ENCODE data around the gene DLD.
"Not testable (repeated sequence)": the region's sequence is repeated elsewhere in the genome, so short reads cannot be mapped to it uniquely, and the experiment has no call there.

DLD gene

DNA sequence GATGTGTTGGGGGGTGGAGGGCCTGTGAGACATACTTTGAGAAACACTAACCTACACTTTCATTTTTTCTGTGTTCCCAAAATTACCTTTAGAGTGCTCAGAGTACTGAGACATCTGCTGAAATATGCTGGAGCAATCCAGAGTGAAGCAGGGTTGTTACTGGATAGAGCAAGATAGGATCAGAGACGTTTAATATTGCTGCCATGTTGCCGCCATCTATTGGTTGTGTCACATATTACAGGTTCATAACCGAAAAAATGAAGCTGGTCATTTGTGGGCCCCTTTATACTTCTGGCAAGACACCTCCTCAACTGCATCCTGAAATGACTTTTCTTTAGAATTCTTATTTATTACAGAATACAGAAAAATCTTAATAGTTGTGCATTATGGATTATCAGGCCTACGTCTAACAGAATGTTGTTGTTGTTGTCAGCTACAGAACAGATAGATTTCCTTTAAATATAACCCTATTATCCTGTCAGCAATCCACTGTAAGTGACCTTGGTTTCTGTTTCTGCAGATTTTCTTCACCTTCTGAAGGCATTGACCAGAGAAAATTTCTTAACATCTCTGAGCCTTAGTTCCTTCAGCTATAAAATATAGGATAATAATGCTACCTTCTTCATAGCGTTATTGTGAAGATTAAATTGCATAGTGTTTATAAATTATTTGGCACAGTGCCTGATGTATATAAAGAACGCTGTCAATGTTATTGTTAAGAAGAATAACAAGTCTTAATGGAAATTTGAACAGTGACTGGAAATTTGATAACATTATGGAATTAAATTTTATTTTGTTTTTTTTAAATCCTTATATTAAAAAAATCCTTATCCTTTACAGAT, 16.2 kb upstream of the DLD start:
- no peak for DNase-seq

DNA sequence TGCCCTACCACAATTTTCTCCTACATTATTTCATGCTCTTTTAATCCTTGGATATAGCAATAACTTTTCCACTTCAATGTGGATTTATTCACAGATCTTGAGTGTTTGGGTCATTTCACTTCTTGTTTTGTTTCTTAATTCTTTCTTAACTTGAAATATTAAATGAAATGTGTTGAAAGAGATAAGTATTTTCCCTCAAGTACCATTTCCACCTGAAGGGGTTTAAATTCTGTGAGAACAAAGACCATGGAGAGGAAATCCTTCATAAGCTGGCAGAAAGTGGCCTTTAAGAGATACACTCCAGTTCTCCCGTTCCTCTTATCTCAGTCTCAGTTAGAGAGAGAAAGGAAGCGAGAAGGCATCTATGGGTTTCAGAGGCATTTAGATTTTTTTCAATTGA, 14.1 kb upstream of the DLD start:
- no peak for DNase-seq

DNA sequence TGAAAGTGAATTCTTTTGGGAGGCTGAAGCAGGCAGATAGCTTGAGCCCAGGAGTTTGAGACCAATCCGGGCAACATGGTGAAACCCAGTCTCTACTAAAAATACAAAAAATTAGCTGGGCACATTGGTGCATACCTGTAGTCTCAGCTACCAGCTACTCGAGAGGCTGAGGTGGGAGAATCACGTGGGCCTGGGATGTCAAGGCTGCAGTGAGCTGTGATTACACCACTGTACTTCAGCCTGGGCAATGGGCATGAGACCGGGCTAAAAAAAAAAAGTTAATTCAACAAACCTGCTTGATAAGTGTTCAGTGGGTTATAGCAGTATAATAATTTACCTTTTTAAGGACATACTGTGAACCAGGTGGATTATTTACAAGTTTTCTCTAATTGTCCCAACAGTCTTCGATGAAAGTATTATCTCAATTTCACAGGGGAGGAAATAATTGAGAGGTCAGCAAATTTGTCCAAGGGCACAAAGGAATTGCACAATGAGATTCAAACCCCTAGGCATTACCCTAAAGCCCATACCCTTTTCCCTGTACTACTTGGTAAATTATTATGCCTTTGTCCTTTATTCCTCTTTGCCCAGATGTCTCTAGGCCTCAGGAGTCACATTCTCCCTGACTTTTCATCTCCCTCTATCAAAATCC, 13.1 kb upstream of the DLD start:
- DNase-seq: no peak

DNA sequence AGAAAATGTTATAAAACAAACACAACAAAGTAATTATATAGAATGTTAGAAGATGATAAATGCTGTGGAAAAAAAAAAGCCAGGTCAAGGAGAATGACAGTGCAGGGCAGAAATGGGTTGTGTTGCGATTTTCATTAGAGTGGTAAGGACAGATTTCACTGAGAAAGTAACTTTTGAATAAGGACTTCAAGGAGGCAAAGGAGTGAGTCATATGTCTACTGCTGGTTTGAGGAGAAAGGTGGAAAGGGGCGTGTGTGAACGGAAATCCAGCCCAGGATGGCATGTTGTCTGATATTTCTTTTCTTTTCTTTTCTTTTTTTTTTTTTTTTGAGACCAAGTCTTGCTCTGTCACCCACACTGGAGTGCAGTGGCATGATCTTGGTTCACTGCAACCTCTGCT, 12.3 kb upstream of the DLD start:
- DNase-seq: no peak

DNA sequence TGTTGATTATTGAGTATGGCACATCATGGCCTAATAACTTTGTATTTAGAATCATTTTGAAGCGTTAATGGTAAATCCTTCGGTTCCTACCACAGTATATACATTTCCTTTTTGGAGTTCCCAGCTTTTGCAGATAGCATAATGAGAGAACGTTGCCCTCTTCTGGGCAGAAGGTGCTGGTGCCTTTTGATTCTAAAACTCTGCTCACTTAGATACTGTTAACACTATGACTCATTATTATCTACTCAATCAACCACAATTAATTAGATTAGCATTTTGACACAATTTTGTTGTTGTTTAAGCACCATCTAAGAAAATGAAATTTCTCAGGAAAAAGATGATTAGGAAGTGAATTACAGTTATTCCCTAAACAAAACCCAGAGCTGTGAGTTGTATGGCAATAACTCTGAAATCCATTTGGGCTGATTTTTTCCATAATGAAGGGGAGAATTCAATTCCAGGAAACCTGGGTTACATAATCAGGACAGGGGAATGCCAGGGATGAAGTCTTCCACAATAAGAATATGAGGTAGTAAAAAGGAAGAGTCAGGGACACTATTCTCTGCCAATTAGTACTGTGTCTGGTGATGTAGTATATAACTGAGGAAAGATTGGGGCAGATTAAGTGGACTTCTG, 11.5 kb upstream of the DLD start:
- no peak for DNase-seq

DNA sequence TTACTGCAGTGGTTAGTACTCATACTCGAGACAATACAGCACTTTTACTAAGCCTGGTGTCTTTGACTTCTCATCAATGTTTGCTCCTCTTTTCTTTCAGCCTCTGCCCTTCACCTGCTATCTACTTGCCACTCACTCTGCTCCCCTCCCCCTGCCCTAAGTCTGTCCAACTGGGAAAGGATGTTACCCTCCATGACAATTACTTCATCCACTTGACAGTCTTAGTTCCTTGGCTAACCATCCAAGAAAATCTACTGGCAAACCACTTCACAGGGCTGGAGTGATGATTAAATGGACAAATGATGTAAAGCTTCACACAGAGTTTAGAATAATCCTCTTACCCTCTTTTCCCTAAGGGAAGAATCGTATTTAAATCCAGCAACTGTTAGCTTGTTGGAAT, 8.2 kb upstream of the DLD start:
- no peak for DNase-seq

DNA sequence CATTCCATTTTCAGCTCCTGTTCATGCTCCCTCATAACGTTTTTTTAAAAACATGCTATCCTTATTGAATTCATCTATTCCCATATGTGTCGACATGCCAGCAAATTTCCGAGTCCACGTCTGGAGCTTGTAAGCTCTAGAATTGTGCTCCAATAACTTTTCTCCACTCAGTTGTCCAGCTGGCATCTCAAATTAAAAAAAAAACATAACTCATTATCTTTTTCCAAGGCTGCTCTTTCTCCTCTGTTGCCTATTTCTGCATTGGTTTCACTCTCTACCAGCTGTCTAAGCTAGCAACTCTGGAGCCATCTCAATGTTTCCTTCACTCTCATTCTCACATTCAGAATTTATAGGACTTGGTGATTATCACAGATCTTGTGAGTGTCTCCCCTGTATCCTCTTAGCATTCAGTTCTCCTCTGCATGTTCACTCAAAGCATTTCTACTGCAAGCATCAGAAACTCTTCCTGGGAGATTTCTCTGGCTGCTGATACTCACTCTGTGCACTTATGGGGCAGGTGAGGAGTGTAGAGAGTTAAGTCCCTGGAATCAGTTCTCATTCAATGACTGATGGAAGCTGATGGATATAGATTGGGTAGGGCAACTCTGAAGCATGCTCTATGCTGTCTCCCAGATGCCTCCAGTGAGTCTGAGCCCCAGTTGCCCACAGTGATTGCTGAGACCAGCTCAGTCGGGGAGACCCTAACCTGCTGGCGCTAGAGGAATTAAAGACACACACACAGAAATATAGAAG, 6.7 kb upstream of the DLD start:
- DNase-seq: no peak

DNA sequence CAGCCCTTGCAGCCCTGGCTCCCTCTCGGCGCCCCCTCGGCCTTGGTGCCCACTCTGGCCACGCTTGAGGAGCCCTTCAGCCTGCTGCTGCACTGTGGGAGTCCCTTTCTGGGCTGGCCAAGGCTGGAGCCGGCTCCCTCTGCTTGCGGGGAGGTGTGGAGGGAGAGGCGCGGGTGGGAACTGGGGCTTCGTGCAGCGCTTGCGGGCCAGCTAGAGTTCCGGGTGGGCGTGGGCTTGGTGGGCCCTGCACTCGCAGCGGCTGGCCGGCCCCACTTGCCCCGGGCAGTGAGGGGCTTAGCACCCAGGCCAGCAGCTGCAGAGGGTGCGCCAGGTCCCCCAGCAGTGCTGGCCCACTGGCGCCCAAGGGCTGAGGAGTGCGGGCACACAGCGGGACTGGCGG, 3.2 kb upstream of the DLD start:
- not testable (repeated sequence) for DNase-seq

DNA sequence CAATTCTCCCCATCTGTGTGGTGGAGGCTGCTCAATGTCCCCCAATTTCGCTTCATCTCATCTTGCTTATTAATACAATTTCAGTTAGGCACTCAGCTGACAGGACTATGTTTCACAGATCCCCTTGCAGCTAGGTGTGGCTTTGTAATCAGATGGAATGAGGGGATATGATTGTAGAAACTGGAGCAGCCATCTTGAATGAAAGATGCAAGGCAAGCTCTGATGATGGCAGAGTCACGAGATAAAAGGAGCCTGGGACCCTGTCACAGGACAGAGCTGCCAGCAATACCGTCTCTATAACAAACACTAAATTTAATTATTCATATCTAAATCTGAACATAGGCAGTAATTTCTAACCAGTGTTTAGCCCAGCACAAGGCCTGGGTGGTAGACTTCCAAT, 991 bp upstream of the DLD start:
- no peak for DNase-seq

DNA sequence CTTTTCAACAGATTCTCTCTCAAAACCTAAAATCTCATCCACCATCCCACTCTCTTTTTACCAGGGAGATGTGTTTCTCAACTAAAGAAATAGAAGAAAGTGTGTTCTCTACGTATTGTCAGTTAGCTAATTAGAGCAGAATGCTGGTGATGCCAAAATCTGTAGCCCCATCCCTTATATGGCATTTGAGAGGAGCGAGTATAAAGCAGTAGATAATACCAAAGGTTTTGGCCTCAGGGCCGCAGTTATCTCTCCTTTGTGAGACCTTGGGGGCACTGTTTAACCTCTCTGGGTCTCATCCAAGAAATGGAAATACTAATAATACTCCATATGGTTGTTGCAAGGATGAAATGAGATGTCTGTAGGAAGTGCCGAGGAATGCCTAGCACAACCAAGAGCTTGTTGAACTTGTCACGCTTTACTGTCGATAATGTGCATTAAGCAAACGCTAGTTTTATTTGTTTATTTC, 456 bp upstream of the DLD start:
- no peak for DNase-seq

DNA sequence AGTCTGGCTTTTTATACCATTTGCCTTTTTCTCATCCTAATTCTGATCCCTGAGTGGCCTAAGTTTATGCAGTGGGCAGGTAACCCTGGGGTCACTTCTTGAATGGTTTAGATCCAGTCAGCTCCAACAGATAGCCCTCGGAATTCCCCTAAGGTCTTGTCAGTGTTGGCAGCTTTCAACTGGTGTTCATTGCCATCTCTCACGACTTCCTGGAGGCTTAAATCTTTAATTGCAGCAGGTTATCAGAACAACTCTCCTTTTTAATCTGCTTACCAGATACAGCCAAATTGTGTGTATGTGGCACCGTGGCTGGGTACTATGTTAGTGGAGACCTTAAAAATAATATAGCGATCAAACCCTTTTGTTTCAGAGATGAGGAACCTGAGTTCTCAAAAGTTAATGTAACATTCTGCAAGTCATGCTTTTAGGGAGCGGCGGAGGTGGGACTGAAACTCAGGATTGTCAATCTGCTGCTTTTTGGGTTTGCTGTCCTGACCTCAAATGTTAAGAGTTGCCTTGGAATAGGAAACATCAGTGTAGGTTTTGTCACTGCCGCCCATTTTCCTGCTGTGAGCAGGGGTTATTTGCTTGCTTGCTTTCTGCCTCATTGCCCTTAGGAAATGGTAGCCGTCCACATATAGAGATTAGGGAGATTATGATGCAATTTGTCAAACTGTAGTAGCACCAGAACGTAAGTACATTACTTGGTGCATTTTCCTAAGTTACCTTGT, 818 bp downstream of the DLD start:
- DNase-seq: no peak

DNA sequence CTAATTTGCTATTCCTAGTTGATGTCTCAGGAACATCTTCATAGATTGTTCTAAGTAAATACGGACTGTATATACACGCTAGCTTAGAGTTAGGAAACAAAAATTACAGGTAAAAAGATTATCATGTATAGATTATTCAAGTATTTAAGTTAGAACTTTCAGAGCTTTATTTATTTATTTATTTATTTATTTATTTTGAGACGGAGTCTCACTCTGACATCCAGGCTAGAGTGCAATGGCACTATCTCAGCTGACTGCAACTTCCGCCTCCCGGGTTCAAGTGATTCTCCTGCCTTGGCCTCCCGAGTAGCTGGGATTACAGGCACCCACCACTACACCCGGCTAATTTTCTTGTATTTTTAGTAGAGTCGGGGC, 1.4 kb downstream of the DLD start:
- DNase-seq: not testable (repeated sequence)

DNA sequence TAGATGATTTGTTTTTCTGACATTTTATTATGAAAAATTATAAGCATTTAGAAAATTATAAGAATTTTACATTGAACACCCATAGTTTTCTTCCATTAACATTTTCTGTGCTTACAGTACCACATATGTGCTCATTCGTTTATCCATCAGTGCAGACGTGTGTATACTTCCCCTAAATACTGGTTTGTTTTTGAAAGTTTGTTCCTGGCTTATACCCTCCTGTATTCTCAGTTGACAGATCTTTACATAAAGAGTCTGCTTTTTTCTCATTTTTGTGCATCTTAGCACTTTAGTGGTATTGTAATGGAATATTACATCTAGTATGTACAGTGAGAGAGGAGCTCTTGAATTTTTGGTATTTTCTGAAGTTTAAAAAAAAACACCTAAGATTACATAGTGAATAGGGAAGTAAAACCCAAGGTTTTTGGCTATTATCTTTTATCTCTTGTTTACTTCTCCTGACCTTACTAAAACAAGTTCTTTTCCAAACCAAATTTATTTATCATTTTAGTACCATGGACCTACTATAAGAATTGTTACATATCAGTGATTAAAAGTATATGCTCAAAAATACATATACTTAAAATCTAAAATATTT, 8.1 kb downstream of the DLD start:
- DNase-seq: no peak

DNA sequence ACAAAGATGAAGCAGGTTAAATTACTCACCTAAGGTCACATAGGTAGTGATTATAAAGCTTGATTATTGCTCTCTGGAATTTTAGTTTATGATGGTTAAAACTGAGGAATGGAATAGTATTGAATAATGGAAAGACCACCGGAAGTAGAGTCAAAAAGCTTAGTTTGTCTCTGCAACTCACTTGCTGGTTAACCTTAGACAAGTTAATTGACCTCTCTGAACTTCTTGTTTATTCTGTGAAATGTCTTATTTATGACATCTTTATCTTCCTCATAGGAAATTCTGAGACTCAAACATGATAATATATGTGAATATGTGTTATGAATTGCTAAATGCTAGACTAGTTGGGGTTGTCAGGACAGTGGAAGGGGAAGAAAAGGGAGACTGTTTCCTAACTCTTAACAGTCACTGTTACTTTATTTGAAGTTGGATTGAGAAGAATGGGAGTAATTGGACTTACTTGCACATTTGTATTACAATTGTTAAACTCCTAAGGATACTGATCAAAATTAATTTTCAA, 9.6 kb downstream of the DLD start:
- DNase-seq: no peak

DNA sequence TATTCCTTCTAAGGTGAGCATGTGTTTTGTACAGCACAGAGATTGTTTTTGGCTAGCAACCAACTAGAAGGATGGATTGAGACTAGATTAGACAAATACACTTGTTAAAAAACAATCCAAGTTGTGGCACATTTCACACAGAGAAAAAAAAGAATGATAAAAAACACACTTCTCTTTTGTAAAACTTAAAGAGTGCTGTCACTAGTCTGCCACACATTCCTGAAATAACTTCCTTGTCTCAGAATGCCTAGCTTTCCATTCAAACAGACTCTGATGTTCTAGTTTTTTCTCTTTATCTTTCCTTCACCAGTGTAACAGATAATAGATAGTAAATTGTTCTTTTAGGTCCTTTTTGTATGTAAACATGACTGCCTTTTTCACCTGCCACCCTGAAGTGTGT, 11.4 kb downstream of the DLD start:
- DNase-seq: no peak

DNA sequence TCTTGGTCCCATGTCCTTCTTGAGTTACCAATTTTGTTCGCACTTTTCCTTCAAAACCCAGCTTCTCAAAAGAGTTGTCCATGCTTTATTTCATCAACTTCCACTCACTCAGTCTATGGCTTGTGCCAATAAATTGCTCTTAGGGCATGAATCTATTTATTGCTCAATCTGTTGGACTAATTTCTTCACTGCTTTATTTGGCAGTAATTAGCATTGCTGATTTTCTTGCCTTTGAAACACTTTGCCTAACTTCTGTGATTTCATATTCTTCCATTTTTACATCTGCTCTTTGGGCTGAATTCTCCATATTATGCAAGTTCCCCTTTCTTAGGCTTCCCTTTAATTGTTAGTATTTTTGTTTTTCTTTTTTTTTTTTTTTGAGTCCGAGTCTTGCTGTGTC, 16.8 kb downstream of the DLD start:
- no peak for DNase-seq

DNA sequence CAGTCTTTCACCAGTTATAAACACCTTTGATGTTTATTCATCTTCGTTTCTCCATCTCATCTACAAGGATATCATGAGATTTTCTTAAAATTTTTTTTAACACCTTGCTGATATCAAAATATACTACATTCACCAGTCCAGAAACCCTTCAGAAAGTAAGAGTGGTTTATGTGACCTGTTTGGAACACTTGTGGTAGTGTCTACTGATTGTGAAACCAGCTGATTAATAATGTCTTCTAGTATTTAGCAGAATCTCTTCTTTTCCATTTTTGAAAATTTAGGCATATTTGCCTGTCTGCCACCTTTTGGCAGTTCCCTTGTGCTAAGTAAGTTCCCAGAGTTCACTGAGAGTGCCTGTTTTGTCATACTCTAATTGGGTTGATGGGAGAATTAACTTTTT, 18.5 kb downstream of the DLD start:
- no peak for DNase-seq

DNA sequence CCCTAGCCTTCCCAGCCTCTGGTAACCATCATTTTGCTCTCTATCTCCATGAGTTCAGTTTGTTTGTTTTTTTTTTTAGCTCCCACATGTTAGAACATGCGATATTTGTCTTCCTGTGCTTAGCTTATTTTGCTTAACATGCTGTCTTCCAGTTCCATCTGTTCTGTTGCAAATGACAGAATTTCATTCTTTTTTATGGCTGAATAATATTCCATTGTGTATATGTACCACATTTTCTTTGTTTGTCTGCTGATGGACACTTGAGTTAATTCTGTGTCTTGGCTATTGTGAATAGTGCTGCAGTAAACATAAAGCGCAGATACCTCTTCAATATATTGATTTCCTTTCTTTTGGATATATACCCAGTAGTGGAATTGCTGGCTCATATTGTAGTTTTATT, 21.0 kb downstream of the DLD start:
- DNase-seq: no peak

DNA sequence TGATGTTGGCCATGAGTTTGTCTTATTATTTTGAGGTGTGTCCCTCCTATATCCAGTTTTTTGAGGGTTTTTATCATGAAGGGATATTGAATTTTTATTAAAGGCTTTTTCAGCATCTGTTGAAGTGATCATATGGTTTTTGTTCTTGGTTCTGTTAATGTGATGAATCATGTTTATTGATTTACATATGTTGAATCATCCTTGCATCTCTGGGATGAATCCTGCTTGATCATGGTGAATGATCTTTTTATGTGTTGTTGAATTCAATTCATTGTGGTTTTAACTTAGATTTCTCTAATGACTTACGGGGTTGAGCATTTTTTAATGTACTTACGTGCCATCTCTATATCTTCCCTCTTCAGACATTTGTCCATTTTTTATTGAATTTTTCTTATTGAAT, 22.9 kb downstream of the DLD start:
- DNase-seq: no peak

DNA sequence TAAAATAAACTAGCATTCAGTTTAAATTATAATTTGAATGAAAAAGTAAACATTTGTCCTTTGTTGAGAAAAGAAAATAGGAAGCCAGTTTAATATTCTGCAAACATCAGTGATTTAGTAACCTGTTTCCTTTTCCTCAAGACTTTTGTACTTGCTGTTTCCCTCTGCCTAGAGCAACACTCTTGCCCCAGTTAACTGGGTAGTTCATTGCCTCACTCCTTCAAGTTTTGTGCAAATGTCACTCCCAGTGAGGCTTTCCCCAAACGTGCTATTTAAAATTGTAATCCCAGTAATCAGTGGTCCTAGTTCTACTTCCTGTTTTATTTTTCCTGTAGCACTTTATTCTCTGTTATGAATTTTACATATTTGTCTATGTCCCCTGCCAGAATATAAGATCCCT, 23.8 kb downstream of the DLD start:
- no peak for DNase-seq

DNA sequence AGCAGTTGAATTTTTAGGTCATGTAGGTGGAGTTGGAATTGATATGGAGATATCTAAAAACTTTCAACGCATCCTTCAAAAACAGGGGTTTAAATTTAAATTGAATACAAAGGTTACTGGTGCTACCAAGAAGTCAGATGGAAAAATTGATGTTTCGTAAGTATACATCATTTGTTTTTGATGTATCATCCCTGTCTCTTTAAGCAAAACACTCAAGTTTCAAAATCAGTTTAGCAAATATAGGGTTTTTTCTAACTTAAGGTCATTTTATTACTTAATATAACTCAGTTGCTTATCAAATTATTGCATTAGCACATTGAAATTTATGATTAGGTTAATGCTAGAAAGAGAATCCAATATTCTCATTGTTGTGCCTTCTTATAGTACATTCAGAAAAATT, 24.6 kb downstream of the DLD start:
- no peak for DNase-seq

Measured in left hindlimb (tissue), 1 donor.